Measurements from ENCODE around the gene DNTTIP2.

DNA sequence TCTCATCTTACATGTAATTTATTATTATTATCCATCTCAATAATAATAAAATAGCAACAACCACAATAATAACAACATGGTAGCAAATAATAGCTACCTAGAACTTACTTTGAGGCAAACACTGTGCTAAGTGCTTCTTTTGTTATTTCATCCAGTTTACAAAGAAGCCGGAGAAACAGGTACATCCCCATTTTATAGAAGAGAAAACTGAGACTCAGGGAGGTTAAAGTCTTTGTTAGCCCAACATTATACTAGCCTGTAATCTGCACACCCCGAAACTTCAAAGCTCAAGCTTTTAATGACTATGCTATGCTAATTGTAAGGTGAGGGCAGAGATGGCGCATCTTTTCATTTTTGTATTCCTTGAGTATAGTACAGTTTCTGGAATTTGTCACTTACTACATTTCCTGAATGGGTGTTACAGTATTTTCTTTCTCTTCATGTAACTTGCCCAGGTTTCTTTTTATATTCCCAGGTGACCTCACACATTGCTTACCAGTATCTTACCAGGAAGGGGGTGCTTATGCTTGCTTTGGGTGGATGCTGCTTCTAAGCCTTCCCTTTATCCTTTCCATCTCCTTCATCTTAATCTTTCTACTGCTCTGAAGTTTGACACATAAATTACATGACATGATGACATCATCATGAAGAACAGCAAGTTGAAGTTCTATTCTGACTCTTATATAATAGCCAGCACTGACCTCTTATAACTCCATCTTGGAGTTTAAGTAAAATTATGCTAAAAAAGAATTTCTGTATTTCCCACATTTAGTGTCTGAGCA, 21.9 kb upstream of the DNTTIP2 start:
- TF ChIP-seq, protein P1, sequence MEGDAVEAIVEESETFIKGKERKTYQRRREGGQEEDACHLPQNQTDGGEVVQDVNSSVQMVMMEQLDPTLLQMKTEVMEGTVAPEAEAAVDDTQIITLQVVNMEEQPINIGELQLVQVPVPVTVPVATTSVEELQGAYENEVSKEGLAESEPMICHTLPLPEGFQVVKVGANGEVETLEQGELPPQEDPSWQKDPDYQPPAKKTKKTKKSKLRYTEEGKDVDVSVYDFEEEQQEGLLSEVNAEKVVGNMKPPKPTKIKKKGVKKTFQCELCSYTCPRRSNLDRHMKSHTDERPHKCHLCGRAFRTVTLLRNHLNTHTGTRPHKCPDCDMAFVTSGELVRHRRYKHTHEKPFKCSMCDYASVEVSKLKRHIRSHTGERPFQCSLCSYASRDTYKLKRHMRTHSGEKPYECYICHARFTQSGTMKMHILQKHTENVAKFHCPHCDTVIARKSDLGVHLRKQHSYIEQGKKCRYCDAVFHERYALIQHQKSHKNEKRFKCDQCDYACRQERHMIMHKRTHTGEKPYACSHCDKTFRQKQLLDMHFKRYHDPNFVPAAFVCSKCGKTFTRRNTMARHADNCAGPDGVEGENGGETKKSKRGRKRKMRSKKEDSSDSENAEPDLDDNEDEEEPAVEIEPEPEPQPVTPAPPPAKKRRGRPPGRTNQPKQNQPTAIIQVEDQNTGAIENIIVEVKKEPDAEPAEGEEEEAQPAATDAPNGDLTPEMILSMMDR (IDR thresholded peaks at IDR 0.05; ENCODE audit: insufficient read depth, low read length, poor library complexity, severe bottlenecking), result no peak
- no peak for TF ChIP-seq EZH2phosphoT487 (conservative IDR thresholded peaks at IDR 0.05; ENCODE audit: low read length)
